HepG2 (cell line): Measurements from ENCODE around the gene BAHCC1. TPM values are rescaled to one million over a fixed set of nuclear protein-coding genes. Genes with fewer than 3 reads are reported as not detected.
A peak's percentile ranks its signal among the peaks of the same experiment; 100 is the strongest.

ENCODE experiments used
- CHD2 ChIP-seq: IDR thresholded peaks from 2 replicates; pipeline ENCODE4 v1.6.1; 2011; ENCODE audit warnings: low read depth, low read length, improper control_type of control experiment
- EZH2 ChIP-seq: conservative IDR thresholded peaks from 2 replicates; pipeline ENCODE4 v1.6.1; 2012; ENCODE audit warnings: mild to moderate bottlenecking, low read depth, low read length, moderate library complexity
- FOXO4 ChIP-seq: sonication (generic); formaldehyde crosslinking; conservative IDR thresholded peaks from 2 replicates; pipeline ENCODE4 v1.8.1; 2023; ENCODE audit warnings: missing genetic modification reagents
- HDAC1 ChIP-seq: sonication (generic); formaldehyde crosslinking; IDR thresholded peaks from 2 replicates; pipeline ENCODE4 v1.5.1; 2020; ENCODE audit warnings: mild to moderate bottlenecking, missing genetic modification reagents
- KIAA2018 ChIP-seq: sonication (generic); formaldehyde crosslinking; IDR thresholded peaks from 2 replicates; pipeline ENCODE4 v1.5.0; 2020; ENCODE audit warnings: mild to moderate bottlenecking, missing genetic modification reagents, borderline replicate concordance
- KMT2A ChIP-seq: sonication (generic); formaldehyde crosslinking; IDR thresholded peaks from 2 replicates; pipeline ENCODE4 v1.4.0; 2020; ENCODE audit warnings: missing genetic modification reagents
- MED8 ChIP-seq: sonication (generic); formaldehyde crosslinking; IDR thresholded peaks from 2 replicates; pipeline ENCODE4 v1.8.1; 2023; ENCODE audit warnings: mild to moderate bottlenecking, missing genetic modification reagents; ENCODE audit not compliant: insufficient replicate concordance
- MEF2D ChIP-seq: sonication (generic); formaldehyde crosslinking; IDR thresholded peaks from 2 replicates; pipeline ENCODE4 v1.5.1; 2020; ENCODE audit warnings: mild to moderate bottlenecking, missing genetic modification reagents
- ONECUT2 ChIP-seq: sonication (generic); formaldehyde crosslinking; IDR thresholded peaks from 2 replicates; pipeline ENCODE4 v1.4.0; 2020; ENCODE audit warnings: missing genetic modification reagents
- SIN3B ChIP-seq: fragments of 150-350 bp; IDR thresholded peaks from 2 replicates; pipeline ENCODE4 v1.6.1; 2014; ENCODE audit warnings: low read length
- SMAD9 ChIP-seq: sonication (generic); formaldehyde crosslinking; IDR thresholded peaks from 2 replicates; pipeline ENCODE4 v1.5.1; 2020; ENCODE audit warnings: mild to moderate bottlenecking, missing genetic modification reagents
- SMYD3 ChIP-seq: sonication (generic); formaldehyde crosslinking; IDR thresholded peaks from 2 replicates; pipeline ENCODE4 v1.8.1; 2023; ENCODE audit warnings: mild to moderate bottlenecking, missing genetic modification reagents
- SNAPC2 ChIP-seq: sonication (generic); formaldehyde crosslinking; IDR thresholded peaks from 2 replicates; pipeline ENCODE4 v1.8.1; 2022; ENCODE audit warnings: mild to moderate bottlenecking, missing genetic modification reagents
- TSC22D2 ChIP-seq: sonication (generic); formaldehyde crosslinking; IDR thresholded peaks from 2 replicates; pipeline ENCODE4 v1.5.1; 2020; ENCODE audit warnings: missing genetic modification reagents, mild to moderate bottlenecking, borderline replicate concordance
- YEATS2 ChIP-seq: sonication (generic); formaldehyde crosslinking; IDR thresholded peaks from 2 replicates; pipeline ENCODE4 v1.4.0; 2020; ENCODE audit warnings: missing genetic modification reagents, borderline replicate concordance
- ZBTB1 ChIP-seq: sonication (generic); formaldehyde crosslinking; IDR thresholded peaks from 2 replicates; pipeline ENCODE4 v1.4.0; 2020; ENCODE audit warnings: missing genetic modification reagents, borderline replicate concordance
- ZNF10 ChIP-seq: sonication (generic); formaldehyde crosslinking; IDR thresholded peaks from 2 replicates; pipeline ENCODE4 v1.4.0; 2020; ENCODE audit warnings: mild to moderate bottlenecking, low read depth, missing genetic modification reagents, borderline replicate concordance
- ZNF180 ChIP-seq: sonication (generic); formaldehyde crosslinking; IDR thresholded peaks from 2 replicates; pipeline ENCODE4 v1.4.0; 2020; ENCODE audit warnings: low read depth, missing genetic modification reagents, borderline replicate concordance
- ZNF546 ChIP-seq: sonication (generic); formaldehyde crosslinking; conservative IDR thresholded peaks from 2 replicates; pipeline ENCODE4 v1.8.1; 2023; ENCODE audit warnings: mild to moderate bottlenecking, missing genetic modification reagents
- ZNF75D ChIP-seq: sonication (generic); formaldehyde crosslinking; IDR thresholded peaks from 2 replicates; pipeline ENCODE4 v1.8.1; 2023; ENCODE audit warnings: missing genetic modification reagents, mild to moderate bottlenecking, borderline replicate concordance
- ZNF792 ChIP-seq: IDR thresholded peaks from 2 replicates; pipeline ENCODE4 v1.6.1; 2016
- polyA plus RNA-seq, 8 experiments: library from polyadenylated mRNA; depleted of rRNA in 3 of 8; stranded (reverse) in 7 of 8; unstranded in 1 of 8; fragments of >200 nt; fragmentation: Illumina TruSeq in 4 of 8; extraction: Trizol in 4 of 8; gene quantifications; 2 replicates each; pipeline versions ENCODE4 v1.2.1 to v1.2.3, GENCODE V29; 2011 to 2016; ENCODE audit warnings: low read depth in 4 of 8, missing spikeins in 1 of 8, mixed read lengths in 1 of 8; ENCODE audit not compliant: insufficient read depth in 1 of 8
- total RNA-seq, 5 experiments: library from RNA; depleted of rRNA; stranded (reverse); fragments of >200 nt; fragmentation: Illumina TruSeq; extraction: Trizol; gene quantifications; 2 replicates each; pipeline ENCODE4 v1.2.3, GENCODE V29; 2016; ENCODE audit warnings: low read depth in 1 of 5

The BAHCC1 gene
- total and polyA plus RNA-seq, 2 of the 13 experiments (the other 11 are each of a cell fraction or from before 2014, with no cell fraction given), result 1.4 to 1.7 TPM

DNA sequence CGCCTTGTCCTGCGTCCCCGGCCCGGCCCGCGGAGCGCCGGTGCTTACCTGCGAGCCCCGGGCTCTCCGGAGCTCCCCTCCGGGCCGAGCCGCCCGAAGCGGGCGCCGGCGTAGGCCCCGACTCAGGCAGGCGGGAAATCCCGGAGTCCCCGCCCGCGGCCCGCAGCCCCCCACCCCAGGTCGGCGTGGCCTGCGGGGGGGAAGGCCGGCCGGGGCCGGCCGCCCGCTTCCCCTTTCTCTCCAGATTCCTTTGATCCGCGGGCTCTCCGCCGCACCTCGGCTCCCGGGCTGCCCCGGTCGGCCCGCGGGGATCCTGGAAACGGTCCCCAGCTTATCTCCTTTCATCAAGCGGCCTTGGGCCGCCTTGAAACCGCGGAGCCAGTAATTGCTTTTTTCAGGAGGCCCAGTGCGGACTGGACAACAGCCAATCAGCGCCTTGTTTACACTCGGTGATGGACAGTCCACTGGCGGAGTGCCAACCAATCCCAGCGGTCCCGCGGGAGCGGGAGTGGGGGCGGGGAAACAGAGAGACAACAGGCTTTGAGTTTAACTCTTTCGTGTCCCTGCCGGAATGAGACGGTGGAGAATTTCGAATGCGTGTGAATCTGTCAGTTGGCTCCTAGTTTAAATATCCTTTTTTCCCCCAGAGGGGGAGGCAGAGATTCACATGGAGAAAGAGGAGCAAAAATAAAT is 1.4 kb upstream of the BAHCC1 start (continued):
- TF ChIP-seq FOXO4 (CRISPR knock-in tag) (0 out of 2 replicates have a peak, but pooled peaks have one; percentile 64), SMAD9 (no peak), ZNF546 (peak; percentile 78; the same call in 1 of the 2 replicates), MEF2D (CRISPR knock-in tag) (peak; percentile 66; the same call in 1 of the 2 replicates), TSC22D2 (CRISPR knock-in tag) (0 out of 2 replicates have a peak, but pooled peaks have one; percentile 81), YEATS2 (CRISPR knock-in tag) (peak; percentile 93), EZH2 (no peak), CHD2 (peak; percentile 80; the same call in 1 of the 2 replicates), SMYD3 (CRISPR knock-in tag) (peak; percentile 36; the same call in 1 of the 2 replicates), HDAC1 (peak; percentile 88), ZNF10 (CRISPR knock-in tag) (no peak), MED8 (CRISPR knock-in tag) (peak; percentile 70), ZNF180 (CRISPR knock-in tag) (no peak), KIAA2018 (0 out of 2 replicates have a peak, but pooled peaks have one; percentile 62), SIN3B (no peak), KMT2A (CRISPR knock-in tag) (peak; percentile 88), ZBTB1 (CRISPR knock-in tag) (no peak), ONECUT2 (no peak), ZNF75D (CRISPR knock-in tag) (no peak), ZNF792 (CRISPR knock-in tag) (peak; percentile 66; the same call in 1 of the 2 replicates), SNAPC2 (CRISPR knock-in tag) (peak; percentile 63; the same call in 1 of the 2 replicates)
